Caco-2 (cell line): ENCODE measurements around the gene TTC21A. TPM values are rescaled to one million over a fixed set of nuclear protein-coding genes. Genes with fewer than 3 reads are reported as not detected.

ENCODE experiments used
- BruUV-seq: library from RNA; stranded (reverse); fragments of 400-500 nt; replicated peaks from 2 replicates; lab custom pipeline; 2021; lab: Mats Ljungman, UMichigan
- CTCF ChIA-PET: fragments of 300-600 bp; sonication (Branson Sonifier 250); formaldehyde crosslinking; loops from one replicate; lab custom pipeline; 2022; ENCODE audit warnings: antibody characterized with exemption; lab: Charles Lee
- POLR2A ChIA-PET: fragments of 300-600 bp; sonication (Branson Sonifier 250); formaldehyde crosslinking; loops from one replicate; lab custom pipeline; 2022; ENCODE audit warnings: antibody characterized with exemption; lab: Charles Lee
- DNase-seq, 2 experiments: peaks; one replicate each; pipeline versions ENCODE4 v3.0.0 to v3.0.0-alpha.2; 2020 to 2022
- H3K27me3 ChIP-seq: replicated peaks from 2 replicates; pipeline ENCODE4 v1.6.0; 2011; ENCODE audit warnings: low read length; ENCODE audit not compliant: control insufficient read depth, insufficient read depth
- H3K36me3 ChIP-seq: 2 replicates; pipeline ENCODE4 v1.5.1; 2011; ENCODE audit warnings: low read length; ENCODE audit not compliant: control insufficient read depth, insufficient read depth
- H3K4me1 ChIP-seq: fragments of 250-450 bp; sonication (Bioruptor Pico); 2 replicates; pipeline ENCODE4 v1.5.1; 2020; ENCODE audit warnings: mild to moderate bottlenecking
- H3K4me3 ChIP-seq: 2 replicates; pipeline ENCODE4 v1.5.1; 2011; ENCODE audit warnings: low read depth, mild to moderate bottlenecking, control low read depth, low read length
- H3K9me3 ChIP-seq: fragments of 250-450 bp; sonication (Bioruptor Pico); 2 replicates; pipeline ENCODE4 v1.5.1; 2020; ENCODE audit warnings: mild to moderate bottlenecking, moderate library complexity
- H3K27ac Mint-ChIP-seq: one replicate; pipeline ENCODE4 v1.8.0; 2022; ENCODE audit warnings: mixed read lengths; ENCODE audit not compliant: unreplicated experiment
- H3K27me3 Mint-ChIP-seq: one replicate; pipeline ENCODE4 v1.8.0; 2022; ENCODE audit warnings: mixed read lengths; ENCODE audit not compliant: insufficient read depth, unreplicated experiment
- H3K36me3 Mint-ChIP-seq: one replicate; pipeline ENCODE4 v1.8.0; 2022; ENCODE audit warnings: mild to moderate bottlenecking, mixed read lengths; ENCODE audit not compliant: insufficient read depth, unreplicated experiment
- H3K4me1 Mint-ChIP-seq: one replicate; pipeline ENCODE4 v1.8.0; 2022; ENCODE audit warnings: low read depth, mixed read lengths; ENCODE audit not compliant: unreplicated experiment
- H3K4me3 Mint-ChIP-seq: one replicate; pipeline ENCODE4 v1.8.0; 2022; ENCODE audit warnings: mild to moderate bottlenecking, moderate library complexity, mixed read lengths; ENCODE audit not compliant: unreplicated experiment
- H3K9me3 Mint-ChIP-seq: one replicate; pipeline ENCODE4 v1.8.0; 2022; ENCODE audit warnings: mixed read lengths; ENCODE audit not compliant: unreplicated experiment
- CTCF ChIP-seq, 2 experiments: fragments of 200-600 bp in 1 of 2; IDR thresholded peaks; 1 replicate in 1 of 2; 2 replicates in 1 of 2; pipeline versions ENCODE4 v1.5.1 to v1.8.0; 2011 to 2022; ENCODE audit warnings: antibody characterized with exemption in 1 of 2, control low read depth in 1 of 2, inconsistent platforms in 1 of 2, low read depth in 1 of 2, low read length in 1 of 2, mild to moderate bottlenecking in 1 of 2, moderate library complexity in 1 of 2; ENCODE audit not compliant: insufficient read depth in 1 of 2, severe bottlenecking in 1 of 2, unreplicated experiment in 1 of 2
- intact Hi-C: fragments of 100-400 bp; cut with micrococcal nuclease; formaldehyde crosslinking; loops from one replicate; pipeline ENCODE4 v1.10.0; 2022; ENCODE audit not compliant: unreplicated experiment
- total RNA-seq: library from RNA; stranded (reverse); gene quantifications from 2 replicates; pipeline ENCODE4 v1.2.3, GENCODE V29; 2022

TTC21A gene
- total RNA-seq, 1 experiment from 2014 or later = 4.0 TPM

DNA sequence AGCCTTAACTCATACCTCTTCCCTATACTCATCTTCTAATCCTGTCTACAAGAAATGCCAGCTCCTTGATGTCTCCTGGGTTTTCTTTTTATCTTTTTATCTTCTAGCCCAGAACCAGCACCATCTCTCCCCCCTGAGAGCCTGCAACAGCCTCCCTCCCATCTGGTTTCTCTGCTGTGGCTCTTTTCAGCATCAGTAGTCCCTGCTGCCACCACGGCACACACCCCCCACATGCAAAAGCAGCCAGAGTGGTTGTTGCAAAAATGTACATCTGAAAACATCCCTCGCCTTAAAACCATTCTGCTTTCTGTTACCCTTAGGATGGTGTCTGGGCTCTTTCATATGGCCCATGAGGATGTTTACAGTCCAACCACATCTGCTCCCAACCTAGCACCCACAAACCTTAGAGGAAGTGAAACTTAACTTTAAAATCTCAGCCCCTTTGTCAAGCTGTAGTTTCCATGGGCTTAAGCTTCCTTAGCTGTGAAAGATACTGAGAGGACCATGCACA is 775 bp downstream of the TTC21A start:
- TSS peak; percentile 45 for BruUV-seq
- Mint-ChIP-seq H3K4me1 (peaks cover 22% of the 10 kb centered on the region), H3K4me3 (peak overlapping the region; percentile 84), H3K9me3 (no peaks in the 10 kb centered on the region), H3K27ac (peak overlapping the region; percentile 89), H3K27me3 (no peaks in the 10 kb centered on the region), H3K36me3 (peaks cover 10% of the 10 kb centered on the region)
- intact Hi-C loops = no loop called here
- H3K4me1 ChIP-seq = peaks cover 8% of the 10 kb centered on the region; the same call in 1 of the 2 replicates
- no peaks in the 10 kb centered on the region for H3K36me3 ChIP-seq
- H3K27me3 ChIP-seq = no peaks in the 10 kb centered on the region
- no peak for TF ChIP-seq CTCF (IDR thresholded peaks at IDR 0.05; ENCODE audit: insufficient read depth in 1 of 2, low read depth in 1 of 2, low read length in 1 of 2, severe bottlenecking in 1 of 2, unreplicated experiment in 1 of 2)
- ChIA-PET CTCF (interaction anchor here (1.0 to 2.0 kb wide), 4 partner anchors 17 to 180 kb away, joined by 3 to 12 read pairs (median 4); no protein-coding TSS in a partner anchor), POLR2A (interaction anchor here (0.6 to 1.1 kb wide), 4 partner anchors 9 to 346 kb away, joined by 3 to 6 read pairs (median 4); no protein-coding TSS in a partner anchor)
- no peak for DNase-seq
- no peaks in the 10 kb centered on the region for H3K9me3 ChIP-seq
- peak overlapping the region; percentile 98 for H3K4me3 ChIP-seq

- no peaks in the 10 kb centered on the region for H3K9me3 ChIP-seq
- Mint-ChIP-seq H3K36me3 (peaks cover 10% of the 10 kb centered on the region), H3K27ac (peak overlapping the region; percentile 89), H3K9me3 (no peaks in the 10 kb centered on the region), H3K4me3 (no peak overlapping the region), H3K27me3 (no peaks in the 10 kb centered on the region), H3K4me1 (peaks cover 22% of the 10 kb centered on the region)
- ChIA-PET POLR2A (interaction anchor here (0.6 kb wide), 1 partner anchor 42 kb away, joined by 3 read pairs; no protein-coding TSS in a partner anchor), CTCF (interaction anchor here (1.0 to 2.0 kb wide), 2 partner anchors 179 kb away, joined by 3 to 12 read pairs; no protein-coding TSS in a partner anchor)
- DNase-seq = no peak
- H3K4me3 ChIP-seq = no peak overlapping the region
- TF ChIP-seq CTCF (IDR thresholded peaks at IDR 0.05; ENCODE audit: insufficient read depth in 1 of 2, low read depth in 1 of 2, low read length in 1 of 2, severe bottlenecking in 1 of 2, unreplicated experiment in 1 of 2) = no peak
- H3K27me3 ChIP-seq = no peaks in the 10 kb centered on the region
- BruUV-seq = no TSS peak
- peaks cover 8% of the 10 kb centered on the region; the same call in 1 of the 2 replicates for H3K4me1 ChIP-seq
- H3K36me3 ChIP-seq = no peaks in the 10 kb centered on the region
- intact Hi-C loops = no loop called here
These were observed 1.6 kb downstream of the TTC21A start for GRCh38 chr3:39109086-39109485.

DNA sequence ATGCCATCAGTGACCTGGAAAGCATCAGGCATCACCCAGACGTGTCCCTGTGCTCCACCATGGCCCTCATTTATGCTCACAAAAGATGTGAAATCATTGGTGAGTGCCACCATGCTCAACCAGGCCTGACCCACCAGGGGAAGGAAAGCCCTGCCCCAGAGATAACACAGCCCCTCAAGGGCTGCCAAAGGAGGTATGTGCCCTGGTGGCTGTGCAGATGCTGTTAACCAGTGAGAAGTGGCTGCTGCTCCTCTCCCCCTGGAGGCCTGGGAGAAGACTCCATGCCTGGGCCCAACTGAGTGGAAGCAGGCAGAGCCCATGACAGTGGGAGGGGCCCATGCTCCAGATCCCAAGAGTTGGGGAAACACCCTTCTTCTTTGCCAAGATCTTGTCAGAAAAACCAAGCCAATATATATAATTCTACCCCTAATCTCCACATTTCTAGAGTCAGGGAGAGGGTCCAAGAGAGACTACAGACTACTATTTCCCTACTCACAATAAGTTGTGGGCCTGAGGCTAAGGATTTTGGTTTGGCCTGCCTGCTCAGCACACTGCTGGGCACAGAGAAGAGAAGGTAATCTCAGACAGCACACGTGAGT is 2.7 kb downstream of the TTC21A start:
- H3K4me3 Mint-ChIP-seq = no peak overlapping the region
- DNase-seq = no peak
- intact Hi-C loops = no loop called here

More for the DNA sequence above, 2.7 kb downstream of the TTC21A start:
- Mint-ChIP-seq H3K9me3 (no peaks in the 10 kb centered on the region), H3K27ac (no peak overlapping the region), H3K36me3 (peaks cover 10% of the 10 kb centered on the region), H3K4me1 (peaks cover 22% of the 10 kb centered on the region), H3K27me3 (no peaks in the 10 kb centered on the region)
- ChIA-PET CTCF (interaction anchor here (1.0 kb wide), 1 partner anchor 178 kb away, joined by 3 read pairs; no protein-coding TSS in a partner anchor), POLR2A (no interaction called here)
- no peaks in the 10 kb centered on the region for H3K9me3 ChIP-seq
- no TSS peak for BruUV-seq
- TF ChIP-seq CTCF (IDR thresholded peaks at IDR 0.05; ENCODE audit: insufficient read depth in 1 of 2, low read depth in 1 of 2, low read length in 1 of 2, severe bottlenecking in 1 of 2, unreplicated experiment in 1 of 2) = no peak
- no peaks in the 10 kb centered on the region for H3K27me3 ChIP-seq
- no peak overlapping the region for H3K4me3 ChIP-seq
- peaks cover 8% of the 10 kb centered on the region; the same call in 1 of the 2 replicates for H3K4me1 ChIP-seq
- H3K36me3 ChIP-seq = no peaks in the 10 kb centered on the region
